C4-2B (cell line): ENCODE results near the gene CENPC.

Source experiments
- H3K27ac ChIP-seq: fragments of 450-650 bp; 2 replicates; pipeline ENCODE4 v1.5.1; 2017
- CTCF ChIP-seq: fragments of 450-650 bp; conservative IDR thresholded peaks from 2 replicates; pipeline ENCODE4 v1.5.1; 2017; ENCODE audit warnings: mild to moderate bottlenecking
- ZFX ChIP-seq: fragments of 450-650 bp; IDR thresholded peaks from 2 replicates; pipeline ENCODE4 v1.6.1; 2017

The CENPC gene

GRCh38 chr4:67550451-67550850 lies 5.1 kb upstream of the CENPC start:
- no peak for TF ChIP-seq ZFX
- no peak for TF ChIP-seq CTCF
- no peak overlapping the region for H3K27ac ChIP-seq

GRCh38 chr4:67549123-67549522 lies 3.8 kb upstream of the CENPC start:
- TF ChIP-seq ZFX (no peak), CTCF (peak; percentile 68)
- H3K27ac ChIP-seq, result no peak overlapping the region

- TF ChIP-seq ZFX (no peak), CTCF (no peak)
Observed at GRCh38 chr4:67546971-67547370, 1.7 kb upstream of the CENPC start.

GRCh38 chr4:67546004-67546356 lies 677 bp upstream of the CENPC start:
- TF ChIP-seq ZFX (no peak), CTCF (no peak)
- no peak overlapping the region for H3K27ac ChIP-seq

More at GRCh38 chr4:67546971-67547370, 1.7 kb upstream of the CENPC start:
- H3K27ac ChIP-seq, result no peak overlapping the region

- no peak overlapping the region for H3K27ac ChIP-seq
- no peak for TF ChIP-seq CTCF
- no peak for TF ChIP-seq ZFX
Observed at GRCh38 chr4:67542076-67542475, 3.2 kb downstream of the CENPC start.

- TF ChIP-seq ZFX (no peak), CTCF (no peak)
- H3K27ac ChIP-seq, result no peak overlapping the region
Observed at GRCh38 chr4:67539830-67540229, 5.5 kb downstream of the CENPC start.

GRCh38 chr4:67535280-67535840 lies 9.9 kb downstream of the CENPC start:
- TF ChIP-seq CTCF, result no peak
- no peak for TF ChIP-seq ZFX
- H3K27ac ChIP-seq, result no peak overlapping the region
